ENCODE data around the gene ZFP91. TPM values are rescaled to one million over a fixed set of nuclear protein-coding genes. Genes with fewer than 3 reads are reported as not detected.

ZFP91 gene
- total RNA-seq, 1 experiment from 2014 or later = 80.4 TPM

GRCh38 chr11:58608331-58608730, 29.5 kb downstream of the ZFP91 start:
- Histone ChIP-seq H3K36me3 (ENCODE audit: control insufficient read depth, insufficient read depth, low read length) (peaks cover 29% of the 10 kb centered on the region), H3K27me3 (ENCODE audit: control insufficient read depth, insufficient read depth, low read length) (no peaks in the 10 kb centered on the region), H3K4me3 (ENCODE audit: low read depth in 2 of 2, low read length in 2 of 2) (no peak overlapping the region), H3K4me1 (ENCODE audit: control insufficient read depth, insufficient read depth, low read length) (no peaks in the 10 kb centered on the region; the same call in 1 of the 2 replicates), H3K27ac (ENCODE audit: low read length) (no peak overlapping the region), H3K9me3 (ENCODE audit: control insufficient read depth, insufficient read depth, low read depth, low read length) (no peaks in the 10 kb centered on the region)
- DNase-seq (ENCODE audit: low read depth, low spot score) = no peak
- POLR2A ChIA-PET = no interaction called here
- ATAC-seq = no peak
- no TSS peak for BruUV-seq (replicated peaks)
- no peak for TF ChIP-seq REST (IDR thresholded peaks at IDR 0.05; ENCODE audit: insufficient read depth in 1 of 2, low read depth in 2 of 2, low read length in 1 of 2)
- no peak for TF ChIP-seq SIN3A (IDR thresholded peaks at IDR 0.05; ENCODE audit: borderline replicate concordance, insufficient read depth, low read depth, low read length)
- no peak for TF ChIP-seq TCF7L2 (IDR thresholded peaks at IDR 0.05; ENCODE audit: low read depth, low read length)
- TF ChIP-seq POLR2AphosphoS5 (IDR thresholded peaks at IDR 0.05; ENCODE audit: low read depth, low read length) = no peak
- no peak for TF ChIP-seq CTCF (IDR thresholded peaks at IDR 0.05)
- CTCF ChIA-PET = no interaction called here
- in situ Hi-C loops (cut with HindIII; ENCODE audit: low pct_unique_long_range_greater_than_20kb, low sequenced_read_pairs) (no loop called here), intact Hi-C loops (cut with micrococcal nuclease; ENCODE audit: unreplicated experiment) (no loop called here)

- in situ Hi-C loops (cut with HindIII; ENCODE audit: low pct_unique_long_range_greater_than_20kb, low sequenced_read_pairs) (no loop called here), intact Hi-C loops (cut with micrococcal nuclease; ENCODE audit: unreplicated experiment) (no loop called here)
- Histone ChIP-seq H3K36me3 (ENCODE audit: control insufficient read depth, insufficient read depth, low read length) (peaks cover 37% of the 10 kb centered on the region), H3K9me3 (ENCODE audit: control insufficient read depth, insufficient read depth, low read depth, low read length) (no peaks in the 10 kb centered on the region), H3K27ac (ENCODE audit: low read length) (no peak overlapping the region), H3K4me1 (ENCODE audit: control insufficient read depth, insufficient read depth, low read length) (no peaks in the 10 kb centered on the region; the same call in 1 of the 2 replicates), H3K27me3 (ENCODE audit: control insufficient read depth, insufficient read depth, low read length) (no peaks in the 10 kb centered on the region), H3K4me3 (ENCODE audit: low read depth in 2 of 2, low read length in 2 of 2) (no peak overlapping the region)
- no TSS peak for BruUV-seq (replicated peaks)
- DNase-seq (ENCODE audit: low read depth, low spot score) (no peak), ATAC-seq (no peak)
- ChIA-PET CTCF (no interaction called here), POLR2A (no interaction called here)
- no peak for TF ChIP-seq POLR2AphosphoS5 (IDR thresholded peaks at IDR 0.05; ENCODE audit: low read depth, low read length)
- TF ChIP-seq TCF7L2 (IDR thresholded peaks at IDR 0.05; ENCODE audit: low read depth, low read length) = no peak
- no peak for TF ChIP-seq REST (IDR thresholded peaks at IDR 0.05; ENCODE audit: insufficient read depth in 1 of 2, low read depth in 2 of 2, low read length in 1 of 2)
- no peak for TF ChIP-seq SIN3A (IDR thresholded peaks at IDR 0.05; ENCODE audit: borderline replicate concordance, insufficient read depth, low read depth, low read length)
- no peak for TF ChIP-seq CTCF (IDR thresholded peaks at IDR 0.05)
Observed at GRCh38 chr11:58609723-58610122, 30.9 kb downstream of the ZFP91 start.

Measured in Panc1 (cell line).